ENCODE results near the gene GBP2.
"Not testable (repeated sequence)": the region's sequence is repeated elsewhere in the genome, so short reads cannot be mapped to it uniquely, and the experiment has no call there.

Gene GBP2

DNA sequence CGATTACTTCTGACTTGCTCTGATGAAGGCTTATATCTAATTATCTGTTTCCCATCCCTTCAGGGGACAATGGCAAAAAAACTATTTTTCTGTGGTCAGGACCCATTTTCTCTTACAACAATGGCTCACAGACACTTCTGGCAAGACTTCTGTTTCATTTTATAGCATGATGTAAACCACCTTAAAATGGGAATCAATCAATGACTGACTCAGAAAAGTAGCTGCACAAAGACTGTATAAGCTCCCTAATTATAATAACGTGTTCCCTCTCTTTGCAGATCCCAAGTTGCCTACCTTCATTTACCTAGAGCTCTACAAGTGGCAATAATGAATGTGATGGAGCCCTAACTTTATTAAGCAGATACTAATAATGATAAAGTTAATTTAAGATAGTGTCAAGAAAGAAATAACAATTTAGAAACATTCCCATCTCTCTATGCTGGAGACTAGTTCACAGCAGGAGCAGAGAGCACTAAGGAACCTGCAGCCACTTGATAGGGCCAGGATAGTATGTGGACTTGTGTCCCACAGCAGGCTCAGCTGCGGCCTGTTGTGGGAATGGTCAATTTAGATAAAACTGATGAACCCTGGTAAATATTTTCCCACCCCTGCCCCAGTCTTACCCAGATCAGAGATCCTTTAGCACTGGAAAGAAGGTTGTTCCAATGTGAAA lies 538 bp downstream of the GBP2 start:
- DNase-seq = no peak

DNA sequence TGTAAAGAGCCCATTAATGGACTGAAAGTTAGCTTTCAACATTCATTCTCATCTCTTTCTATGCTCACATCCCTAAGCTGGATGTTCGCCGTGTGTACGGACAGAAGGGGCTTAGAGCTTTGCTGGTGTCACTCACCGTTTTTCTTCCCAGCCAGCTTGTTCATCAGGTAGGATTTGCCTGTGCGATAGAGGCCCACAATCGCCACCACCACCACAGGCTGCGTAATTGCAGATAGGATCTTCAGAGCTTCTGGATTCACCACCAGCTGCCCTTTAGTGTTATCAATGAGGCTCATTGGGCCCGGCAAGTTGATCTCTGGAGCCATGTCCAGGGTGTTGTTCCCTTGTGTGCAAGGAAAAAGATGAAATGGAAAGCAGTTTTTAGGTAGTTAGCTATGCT lies 4.3 kb downstream of the GBP2 start:
- no peak for DNase-seq

DNA sequence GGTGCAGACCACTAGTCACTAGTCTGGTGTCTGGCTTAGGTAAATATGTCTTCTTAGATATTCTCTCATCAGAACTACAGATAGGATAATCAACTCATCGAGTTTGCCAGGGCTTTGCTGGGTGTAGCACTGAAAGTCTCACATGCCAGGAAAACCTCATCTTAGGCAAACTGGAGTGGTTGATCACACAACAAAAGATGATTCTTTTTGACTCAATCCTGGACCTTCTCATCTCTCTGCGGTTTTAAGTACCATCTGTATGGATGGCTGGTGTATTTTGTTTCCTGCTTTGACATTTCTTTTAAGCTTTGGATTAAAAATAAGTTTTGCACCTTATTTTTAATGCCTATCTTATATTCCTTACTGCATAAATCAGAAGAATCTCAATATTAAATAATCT lies 11.3 kb downstream of the GBP2 start:
- DNase-seq = no peak

DNA sequence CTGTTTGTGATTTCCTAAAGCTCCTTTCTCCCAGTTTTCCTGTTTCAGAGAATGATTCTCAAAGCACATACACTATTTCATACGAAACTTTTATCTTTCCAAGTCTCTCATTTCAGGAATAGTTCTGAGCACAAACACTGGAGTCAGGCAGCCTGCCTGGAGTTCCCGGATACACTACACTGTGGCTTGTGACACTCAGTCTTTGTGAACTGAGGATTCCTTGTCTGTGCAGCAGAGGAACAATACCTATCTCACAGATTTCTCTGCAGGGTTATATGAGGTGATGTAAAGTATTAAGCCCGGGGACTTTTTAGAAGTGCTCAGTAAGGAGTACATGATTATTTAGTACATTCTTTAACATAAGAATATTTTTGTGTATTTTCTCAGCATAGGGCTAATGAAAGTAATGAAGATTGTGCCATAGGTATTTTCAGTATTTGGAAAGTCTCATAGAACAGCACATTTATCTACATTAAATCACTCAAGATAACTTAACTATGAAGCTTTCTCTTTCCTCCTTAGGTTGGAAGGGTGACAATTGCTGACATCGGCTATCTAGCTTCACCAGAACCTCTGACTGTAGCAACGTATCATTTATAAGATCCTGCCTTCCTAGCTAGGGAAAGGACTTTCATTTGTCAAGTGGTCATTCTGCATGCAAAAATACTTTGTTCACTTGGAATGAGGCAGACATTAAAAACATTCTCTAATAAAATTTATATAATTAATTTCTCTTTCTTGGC lies 12.9 kb downstream of the GBP2 start:
- no peak for DNase-seq

DNA sequence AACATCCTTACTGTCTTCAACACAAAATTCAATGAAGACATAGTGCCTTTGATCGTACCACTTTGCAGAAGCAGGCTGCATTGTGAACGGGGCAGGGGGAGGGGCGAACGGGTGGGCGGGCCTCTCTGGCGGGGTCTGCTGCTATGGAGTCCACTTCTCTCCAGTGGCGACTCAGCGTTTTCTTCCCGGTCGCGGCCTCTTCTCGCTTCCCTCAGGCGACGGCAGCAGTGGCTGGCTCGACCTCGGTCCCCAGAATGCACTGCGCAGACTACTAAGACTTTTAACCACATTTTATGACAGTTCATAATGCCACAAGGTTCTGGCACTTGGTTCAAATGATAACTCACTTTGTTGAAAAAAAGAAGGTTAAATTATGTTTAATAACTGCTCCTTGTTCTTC lies 21.2 kb downstream of the GBP2 start:
- no peak for DNase-seq

DNA sequence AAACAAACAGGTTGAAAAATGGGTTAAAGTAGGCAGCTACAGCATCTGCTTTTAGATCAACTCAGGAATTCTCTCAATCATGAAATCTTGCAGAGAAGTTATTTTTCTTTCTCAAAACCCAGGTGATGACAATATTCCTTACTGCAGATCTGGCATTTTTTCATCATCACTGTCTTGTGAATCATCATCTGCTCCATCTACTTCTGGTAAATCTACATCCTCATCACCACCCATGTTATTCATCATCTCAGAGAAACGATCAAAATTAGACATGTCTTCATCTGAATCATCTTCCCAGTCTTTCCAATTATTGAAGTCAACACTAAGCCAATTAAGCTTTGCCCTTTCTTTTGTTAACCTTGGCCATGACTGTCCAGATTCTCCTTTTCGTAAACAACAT lies 21.8 kb downstream of the GBP2 start:
- DNase-seq = no peak

DNA sequence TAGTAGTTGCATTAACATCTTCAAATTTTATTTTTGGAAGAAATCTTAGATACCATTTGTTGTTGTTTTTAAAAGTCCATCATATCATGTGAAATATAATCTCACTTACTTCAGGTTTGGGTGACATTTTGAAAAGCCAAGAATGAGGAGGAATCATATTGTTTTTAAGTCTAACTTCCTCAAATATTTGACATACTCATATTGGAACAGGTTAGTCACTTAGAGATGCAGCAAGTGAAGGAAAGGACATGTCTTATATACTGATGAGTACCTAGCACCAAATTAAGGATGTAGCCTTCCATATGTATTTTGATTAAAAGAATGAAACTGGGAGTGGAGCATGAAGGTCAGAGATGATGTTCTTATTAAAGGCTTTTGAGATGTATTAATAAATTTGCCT lies 23.9 kb downstream of the GBP2 start:
- no peak for DNase-seq

DNA sequence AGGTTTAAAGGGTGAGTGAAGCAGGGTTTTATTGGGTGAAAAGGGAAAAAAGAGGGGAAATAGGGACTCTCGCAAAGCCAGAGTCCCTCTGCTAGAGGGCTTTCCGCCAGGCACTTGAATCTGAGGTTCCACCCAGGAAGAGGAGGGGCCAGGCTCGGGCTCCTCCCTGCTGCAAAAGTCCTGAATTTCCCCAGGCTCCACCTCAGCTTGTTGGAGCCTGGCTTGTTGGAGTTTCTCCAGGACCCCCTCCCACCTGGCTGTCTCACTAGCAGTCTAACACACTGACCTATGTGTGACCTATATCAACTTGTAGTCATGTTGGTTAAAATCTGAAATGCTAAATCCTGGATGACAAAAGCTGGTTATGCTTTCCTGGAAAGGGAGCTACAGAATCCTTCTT lies 25.5 kb downstream of the GBP2 start:
- no peak for DNase-seq

DNA sequence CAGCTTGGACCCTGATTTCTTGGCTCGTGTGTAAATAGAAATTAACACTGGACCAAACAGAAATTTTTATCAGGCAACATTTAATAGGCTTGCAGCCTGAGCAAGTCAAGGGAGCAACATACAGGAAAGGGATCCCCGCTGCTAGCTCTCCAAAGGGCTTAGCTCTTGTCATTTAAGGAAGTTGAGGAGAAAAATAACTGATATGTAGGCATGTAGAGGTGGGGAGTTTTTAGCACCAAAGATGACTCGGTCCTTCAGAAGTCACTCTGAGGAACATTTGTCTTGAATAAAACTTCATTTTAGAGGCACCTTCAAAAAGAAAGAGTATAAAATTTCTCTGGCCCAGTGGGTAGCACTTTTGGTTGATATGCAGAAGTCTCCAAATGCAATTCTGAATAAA lies 27.1 kb downstream of the GBP2 start:
- DNase-seq = no peak

DNA sequence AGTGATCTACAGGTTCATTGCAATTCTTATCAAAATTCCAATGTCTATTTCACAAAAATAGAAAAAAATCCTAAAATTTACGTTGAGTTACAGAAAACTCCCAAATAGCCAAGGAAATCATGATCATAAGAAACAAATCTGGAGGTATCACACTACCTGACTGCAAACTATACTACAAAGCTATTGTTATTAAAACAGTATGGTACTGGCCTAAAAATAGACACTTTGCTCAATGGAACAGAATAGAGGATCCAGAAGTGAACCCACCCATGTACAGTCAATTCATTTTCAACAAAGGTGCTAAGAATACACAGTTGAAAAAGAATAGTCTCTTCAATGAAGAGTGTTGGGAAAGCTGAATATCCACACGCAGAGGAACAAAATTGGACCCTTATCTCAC lies 30.2 kb downstream of the GBP2 start:
- DNase-seq = no peak

DNA sequence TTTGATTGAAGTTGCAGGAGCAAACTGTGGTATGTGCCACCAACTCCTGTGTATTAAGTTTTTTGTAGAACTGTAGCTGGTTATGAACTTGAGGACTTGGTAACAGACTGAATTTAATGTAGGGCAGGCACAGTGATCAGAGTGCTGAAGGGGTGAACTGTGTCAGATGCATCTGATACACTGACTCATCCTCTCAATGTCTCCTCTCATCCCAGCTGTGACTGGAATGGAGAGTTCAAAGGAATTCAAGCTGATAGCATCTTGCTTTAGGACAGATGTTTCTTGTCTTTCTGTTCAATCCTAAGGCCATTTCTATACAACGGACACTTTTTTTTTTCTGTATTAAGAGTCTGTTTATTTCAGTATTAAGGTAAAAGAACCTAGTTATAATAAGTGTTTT lies 36.0 kb downstream of the GBP2 start:
- DNase-seq = no peak

DNA sequence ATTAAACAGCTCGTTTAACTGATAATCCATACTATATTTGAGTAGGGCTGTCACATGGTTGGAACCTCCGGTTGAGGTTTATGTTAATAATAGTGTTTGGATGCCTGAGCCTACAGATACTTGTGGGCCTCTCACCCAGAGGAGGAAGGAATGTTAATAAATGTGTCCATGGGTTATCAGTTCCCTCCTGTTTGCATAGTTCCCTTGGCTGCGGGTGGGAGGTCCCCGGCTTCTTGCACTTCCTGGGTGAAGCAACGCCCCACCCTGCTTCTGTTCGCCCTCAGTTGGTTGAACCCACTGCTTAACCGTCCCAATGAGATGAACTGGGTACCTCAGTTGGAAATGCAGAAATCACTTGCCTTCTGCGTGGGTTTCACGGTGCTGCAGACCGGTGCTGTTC lies 37.3 kb downstream of the GBP2 start:
- no peak for DNase-seq

DNA sequence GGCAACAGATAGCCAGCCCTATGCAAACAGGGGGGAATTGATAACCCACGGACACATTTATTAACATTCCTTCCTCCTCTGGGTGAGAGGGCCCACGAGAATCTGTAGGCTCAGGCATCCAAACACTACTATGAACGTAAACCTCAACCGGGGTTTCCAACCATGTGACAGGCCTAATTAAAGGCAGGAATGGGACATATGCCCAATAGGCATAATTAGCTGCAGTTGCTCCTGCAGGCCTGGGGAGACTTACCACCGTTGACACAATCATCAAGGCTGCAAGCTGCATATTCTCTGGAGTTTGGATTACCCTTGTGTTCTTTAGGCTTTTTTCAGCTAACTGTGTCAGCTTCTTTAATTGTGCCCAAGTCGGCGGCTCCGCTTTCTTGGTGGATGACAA lies 38.7 kb downstream of the GBP2 start:
- DNase-seq = no peak

DNA sequence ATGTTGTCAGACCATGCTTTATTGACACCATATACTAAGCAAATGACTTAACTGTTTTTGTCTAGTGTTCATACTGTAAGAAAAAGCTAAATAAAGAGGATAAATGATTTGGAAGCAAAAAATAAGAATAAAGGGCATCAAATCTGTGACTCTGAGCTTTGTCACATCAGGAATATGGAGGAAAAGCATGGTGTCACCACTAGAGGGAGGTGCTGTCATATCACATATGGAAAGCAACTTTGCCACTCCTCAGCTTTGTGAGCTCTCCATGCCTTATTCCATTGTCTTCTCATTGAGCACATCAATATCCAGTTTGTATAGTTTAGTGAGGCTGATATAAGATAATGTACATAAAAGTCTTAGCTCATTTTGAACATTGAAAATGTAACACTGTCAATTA lies 40.1 kb downstream of the GBP2 start:
- DNase-seq = peak; percentile 77

DNA sequence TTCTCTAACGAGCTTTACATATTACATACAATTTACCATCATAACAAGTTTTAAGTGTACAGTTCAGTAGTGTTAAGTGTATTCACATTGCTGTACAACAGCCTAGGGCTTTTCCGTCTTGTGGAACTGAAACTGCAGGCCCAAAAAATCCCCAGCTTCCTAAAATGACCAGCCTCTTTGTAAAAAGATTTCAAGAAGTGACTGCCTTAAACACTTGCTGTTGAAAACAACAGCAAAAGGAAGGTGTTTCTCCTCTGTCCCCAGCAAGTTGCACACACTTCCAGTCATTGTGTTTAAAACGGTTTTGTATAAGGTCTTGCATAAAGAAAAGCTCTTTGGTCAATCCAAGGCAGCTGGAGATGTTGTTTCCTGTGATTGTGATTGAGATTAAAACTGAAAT lies 44.9 kb downstream of the GBP2 start:
- no peak for DNase-seq

DNA sequence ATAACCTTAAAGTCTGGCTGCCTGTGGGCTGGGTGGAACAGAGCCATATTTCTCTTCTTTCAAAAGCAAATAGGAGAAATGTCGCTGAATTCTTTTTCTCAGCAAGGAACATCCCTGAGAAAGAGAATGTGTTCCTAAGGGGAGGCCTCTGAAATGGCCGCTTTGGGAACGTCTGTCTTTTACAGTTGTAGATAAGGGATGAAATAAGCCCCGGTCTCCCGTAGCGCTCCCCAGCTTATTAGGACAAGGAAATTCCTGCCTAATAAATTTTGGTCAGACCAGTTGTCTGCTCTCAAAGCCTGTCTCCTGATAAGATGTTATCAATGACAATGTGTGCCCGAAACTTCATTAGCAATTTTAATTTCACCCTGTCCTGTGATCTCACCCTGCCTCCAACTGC lies 45.8 kb downstream of the GBP2 start:
- not testable (repeated sequence) for DNase-seq

DNA sequence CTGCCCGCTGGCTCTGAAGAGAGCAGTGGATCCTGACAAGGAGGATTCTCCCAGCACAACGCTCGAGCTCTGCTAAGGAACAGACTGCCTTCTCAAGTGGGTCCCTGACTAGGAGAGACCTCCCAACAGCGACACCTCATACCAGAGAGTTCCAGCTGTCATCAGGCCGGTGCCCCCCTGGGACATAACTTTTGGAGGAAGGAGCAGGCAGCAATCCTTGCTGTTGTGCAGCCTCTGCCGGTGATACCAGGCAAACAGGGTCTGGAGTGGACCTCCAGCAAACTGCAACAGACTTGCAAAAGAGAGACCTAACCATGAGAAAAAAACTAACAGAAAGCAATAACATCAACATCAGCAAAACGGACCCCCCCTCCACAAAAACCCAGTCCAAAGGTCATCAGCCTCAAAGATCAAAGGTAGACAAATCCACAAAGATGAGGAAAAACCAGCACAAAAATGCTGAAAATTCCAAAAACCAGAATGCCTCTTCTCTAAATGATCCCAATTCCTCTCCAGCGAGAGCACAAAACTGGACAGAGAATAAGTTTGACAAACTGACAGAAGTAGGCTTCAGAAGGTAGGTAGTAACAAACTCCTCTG lies 53.3 kb downstream of the GBP2 start:
- DNase-seq = not testable (repeated sequence)

DNA sequence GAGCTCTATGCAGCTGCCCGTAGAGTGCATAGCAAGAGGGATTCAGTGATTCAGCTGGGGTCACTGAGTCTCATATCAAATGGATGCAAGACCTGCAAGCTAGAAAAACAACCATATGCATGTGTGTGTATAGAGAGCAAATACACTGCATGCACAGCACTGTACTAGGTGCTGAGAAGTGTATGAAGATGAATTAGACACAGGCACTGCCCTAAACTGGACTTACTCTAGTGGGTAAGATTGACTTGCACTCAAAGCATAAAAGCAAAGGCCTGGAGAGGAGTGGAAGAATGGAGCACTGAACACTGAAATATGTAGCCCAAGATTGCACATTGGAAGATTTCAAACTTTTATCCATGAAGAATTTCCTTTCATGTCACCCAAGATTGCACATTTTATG lies 55.4 kb downstream of the GBP2 start:
- no peak for DNase-seq

DNA sequence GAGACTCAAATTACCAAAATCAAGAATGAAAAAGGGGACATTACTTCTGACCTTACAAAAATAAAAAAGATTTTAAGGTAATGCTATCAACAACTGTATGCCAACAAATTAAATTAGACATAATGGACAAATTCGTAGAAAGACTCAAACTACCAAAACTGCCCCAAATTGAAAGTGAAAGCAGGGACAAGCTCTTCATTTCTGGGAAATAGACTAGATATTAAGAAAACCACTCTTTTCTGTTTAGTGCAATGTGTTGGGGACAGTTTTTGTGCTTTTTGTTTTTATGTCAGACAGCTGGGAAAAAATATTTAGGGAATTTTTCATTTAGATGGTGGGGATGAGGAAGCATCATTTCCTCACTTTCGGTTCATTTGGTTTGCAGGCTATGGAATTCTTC lies 56.0 kb downstream of the GBP2 start:
- DNase-seq = peak; percentile 42

DNA sequence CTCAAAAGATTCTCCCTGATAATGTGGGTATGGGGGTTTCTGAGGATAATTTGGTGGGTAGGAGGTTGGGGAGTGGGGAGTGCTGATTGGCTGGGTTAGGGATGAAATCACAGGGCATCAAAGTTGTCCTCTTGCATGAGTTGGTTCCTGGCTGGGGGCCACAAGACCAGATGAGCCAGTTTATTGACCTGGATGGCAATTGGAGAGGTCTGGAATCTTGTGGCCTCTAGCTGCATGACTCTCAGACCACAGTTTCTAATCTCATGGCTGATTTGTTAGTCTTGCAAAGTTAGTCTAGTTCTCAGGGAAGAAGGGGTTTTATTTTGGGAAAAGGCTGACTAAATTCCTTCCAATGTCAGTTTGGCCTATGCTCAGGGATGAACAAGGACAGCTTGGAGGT lies 57.6 kb downstream of the GBP2 start:
- no peak for DNase-seq

DNA sequence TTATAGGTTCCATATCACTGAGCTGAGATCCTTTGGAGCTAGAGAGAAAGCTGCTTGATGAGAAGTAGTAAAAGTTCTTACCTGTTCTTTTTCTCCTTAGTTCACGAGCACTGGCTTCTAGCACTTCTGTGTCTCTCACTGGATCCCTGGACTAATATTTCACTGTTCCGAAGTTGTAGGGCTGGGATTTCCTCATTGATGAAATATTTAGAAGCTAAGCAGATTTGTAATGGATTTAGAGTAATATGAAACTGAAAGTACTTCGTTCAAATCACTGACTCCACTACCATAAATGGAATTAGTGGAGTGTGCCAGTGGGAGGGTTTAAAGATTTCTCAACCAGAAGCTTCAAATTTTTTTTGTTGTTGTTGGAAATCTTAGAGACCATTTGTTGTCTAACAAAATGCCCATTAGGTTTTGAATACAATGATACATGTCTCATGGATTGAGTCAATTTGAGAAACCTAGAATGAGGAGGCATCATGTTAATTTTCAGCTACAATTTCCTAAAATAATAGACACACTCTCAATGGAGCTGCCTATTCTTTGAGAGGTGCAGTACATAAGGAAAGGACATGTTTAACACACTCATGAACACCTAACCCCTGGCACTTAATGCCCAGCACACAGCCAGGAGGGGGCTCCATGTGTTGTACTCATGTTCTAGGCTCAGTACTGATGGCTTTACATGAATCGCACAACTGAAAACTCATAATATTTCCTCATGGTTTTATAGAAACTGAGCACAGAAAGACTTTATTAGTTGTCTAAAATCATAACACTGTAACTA lies 60.6 kb downstream of the GBP2 start, which contains the start of gene GBP1:
Gene GBP1, minus strand, starts transcription at position 130 of the 790 bp plus-strand sequence. CDS start 1,974 bp downstream, outside the sequence.
- peak; percentile 65 for DNase-seq

DNA sequence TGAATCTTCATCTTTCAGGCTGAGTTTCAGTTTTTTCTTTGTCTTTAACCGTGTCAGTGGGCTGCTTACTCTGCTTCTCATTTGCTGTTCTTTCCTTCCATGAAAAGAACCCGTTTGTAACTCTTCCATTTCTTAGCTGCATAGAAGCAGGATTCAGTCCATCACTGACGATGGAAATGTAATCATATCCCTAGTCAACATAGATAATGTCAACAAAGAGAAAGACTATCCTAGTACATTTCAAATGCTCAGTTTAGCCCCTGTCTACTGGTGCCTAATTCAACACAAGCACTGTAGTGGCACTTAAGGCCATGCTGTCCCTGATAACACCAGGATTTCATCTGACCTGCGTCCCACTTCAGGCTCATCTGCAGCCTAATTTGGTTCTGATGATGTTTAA lies 61.3 kb downstream of the GBP2 start:
- DNase-seq = no peak

DNA sequence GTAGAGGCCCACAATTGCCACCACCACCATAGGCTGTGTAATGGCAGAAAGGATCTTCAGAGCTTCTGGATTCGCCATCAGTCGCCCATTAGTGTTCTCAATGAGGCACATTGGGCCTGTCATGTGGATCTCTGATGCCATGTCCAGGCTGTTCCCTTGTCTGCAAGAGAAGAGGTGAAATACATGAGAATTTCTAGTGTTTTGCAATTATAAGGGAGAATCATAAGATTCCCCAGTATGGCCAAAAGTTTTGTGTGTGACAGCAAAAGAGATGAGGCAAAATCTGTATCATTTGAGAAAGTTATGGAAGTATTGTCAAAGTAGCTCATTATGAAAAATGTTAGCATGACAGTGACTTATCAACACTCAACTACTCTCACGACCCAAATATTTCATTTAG lies 62.8 kb downstream of the GBP2 start:
- no peak for DNase-seq

DNA sequence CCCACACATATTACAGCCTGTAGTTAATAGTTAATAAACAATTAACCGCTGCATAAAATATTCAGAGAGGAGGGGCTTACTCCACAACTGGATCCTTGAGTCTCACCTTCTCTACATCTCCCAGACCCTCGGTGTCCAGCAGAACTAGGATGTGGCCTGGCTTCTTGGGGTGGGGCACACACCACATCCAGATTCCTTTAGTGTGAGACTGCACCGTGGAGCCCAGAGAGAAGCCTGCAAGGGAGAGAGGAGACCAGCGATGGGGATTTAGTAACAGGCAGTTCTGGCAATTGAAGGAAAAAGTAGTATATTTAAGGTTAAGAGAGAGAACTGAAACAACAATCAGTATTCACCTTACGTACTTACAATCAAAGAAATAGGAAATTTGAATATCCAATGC lies 65.8 kb downstream of the GBP2 start:
- DNase-seq = no peak
